H4 (cell line): ENCODE measurements around the gene CRABP2. TPM values are rescaled to one million over a fixed set of nuclear protein-coding genes. Genes with fewer than 3 reads are reported as not detected.

Source experiments
- DNase-seq: peaks from one replicate; pipeline ENCODE4 v3.0.0-alpha.2; 2015; ENCODE audit warnings: low spot score
- total RNA-seq: library from RNA; depleted of rRNA; stranded (reverse); fragments of >200 nt; shearing (Covaris generic); gene quantifications from 2 replicates; pipeline ENCODE4 v1.2.3, GENCODE V29; 2014

The CRABP2 gene
- total RNA-seq, 1 experiment from 2014 or later, result 0.95 TPM

GRCh38 chr1:156691191-156691590 is 14.2 kb downstream of the CRABP2 start:
- DNase-seq, result no peak

GRCh38 chr1:156690675-156691036 is 14.7 kb downstream of the CRABP2 start:
- DNase-seq, result no peak

DNA sequence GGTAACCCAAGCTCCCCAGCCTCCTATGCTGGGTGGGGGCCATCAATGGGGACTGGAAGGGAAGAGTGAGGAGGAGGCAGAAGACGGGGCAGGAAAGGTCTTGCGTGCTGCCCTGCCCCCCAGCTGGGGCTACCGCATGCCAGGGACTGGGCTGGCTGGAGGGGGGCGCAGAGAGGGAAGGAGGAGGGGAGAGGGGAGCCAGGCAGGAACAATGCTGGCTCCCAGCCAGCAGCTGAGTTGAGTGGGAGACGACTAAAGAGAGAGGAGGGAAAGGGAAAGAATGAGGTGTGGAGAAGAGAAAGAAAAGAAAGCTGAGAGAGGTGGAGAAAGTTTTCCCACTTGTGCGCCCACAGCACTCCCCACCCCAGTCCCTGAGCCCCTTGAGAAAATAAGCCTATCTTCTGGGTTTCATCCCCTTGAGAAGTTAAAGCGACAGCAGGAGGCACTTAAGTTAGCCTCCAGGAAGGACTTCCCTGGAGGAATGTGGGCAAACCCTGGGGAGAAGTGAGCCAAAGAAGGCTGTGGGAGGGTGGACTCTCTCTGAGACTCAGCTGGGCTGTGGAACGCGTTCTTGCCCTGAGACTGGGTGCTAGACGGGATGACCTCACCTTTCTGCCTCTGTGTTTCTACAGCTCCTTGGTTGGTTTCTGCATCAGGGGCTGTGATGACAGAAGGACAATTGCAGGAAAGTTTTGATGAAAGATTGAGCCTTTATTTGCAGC is 15.3 kb downstream of the CRABP2 start:
- no peak for DNase-seq

DNA sequence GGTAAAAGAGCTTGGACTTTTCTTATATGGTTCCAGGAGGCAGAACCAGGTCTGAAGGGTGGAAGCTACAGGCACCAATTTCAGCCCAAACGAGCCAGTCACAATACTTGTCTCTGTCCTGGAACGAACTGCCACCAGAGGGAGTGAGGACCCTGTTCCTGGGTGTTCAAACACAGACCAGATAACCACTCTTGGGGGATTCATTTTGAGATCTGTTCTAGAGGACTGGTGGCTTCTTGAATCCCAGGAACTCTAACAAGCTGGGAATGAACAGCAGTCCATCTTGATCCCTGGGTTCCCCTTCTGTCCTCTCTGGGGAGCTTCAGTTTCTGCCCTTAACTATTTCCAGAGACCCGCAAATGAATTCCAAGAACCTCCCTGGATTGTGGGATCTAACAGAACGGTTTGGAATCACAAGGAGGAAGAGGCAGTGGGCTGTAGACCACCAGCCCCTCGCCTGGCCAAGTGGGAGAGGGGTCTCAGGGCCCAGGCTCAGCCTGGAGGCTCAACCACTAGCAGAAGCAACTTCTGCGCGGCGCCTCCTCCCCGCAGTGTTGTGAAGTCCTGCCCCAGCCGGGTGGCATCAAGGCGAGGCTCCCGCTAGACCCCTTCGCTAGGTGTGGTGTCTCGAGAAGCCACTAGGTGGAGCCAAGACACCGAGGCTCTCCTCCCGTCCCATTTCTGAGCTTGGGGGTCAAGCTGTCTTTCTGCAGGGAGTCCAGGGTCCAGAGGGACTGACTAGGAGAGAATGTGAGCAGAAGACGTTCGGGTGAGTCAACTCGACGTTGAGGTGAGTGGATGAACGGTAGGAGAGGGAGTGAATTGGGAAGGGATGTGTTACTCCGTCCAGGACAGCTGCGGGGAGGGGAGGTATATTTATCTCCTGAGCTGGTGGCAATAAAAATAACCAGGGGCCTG is 16.1 kb downstream of the CRABP2 start:
- DNase-seq, result peak; percentile 81

DNA sequence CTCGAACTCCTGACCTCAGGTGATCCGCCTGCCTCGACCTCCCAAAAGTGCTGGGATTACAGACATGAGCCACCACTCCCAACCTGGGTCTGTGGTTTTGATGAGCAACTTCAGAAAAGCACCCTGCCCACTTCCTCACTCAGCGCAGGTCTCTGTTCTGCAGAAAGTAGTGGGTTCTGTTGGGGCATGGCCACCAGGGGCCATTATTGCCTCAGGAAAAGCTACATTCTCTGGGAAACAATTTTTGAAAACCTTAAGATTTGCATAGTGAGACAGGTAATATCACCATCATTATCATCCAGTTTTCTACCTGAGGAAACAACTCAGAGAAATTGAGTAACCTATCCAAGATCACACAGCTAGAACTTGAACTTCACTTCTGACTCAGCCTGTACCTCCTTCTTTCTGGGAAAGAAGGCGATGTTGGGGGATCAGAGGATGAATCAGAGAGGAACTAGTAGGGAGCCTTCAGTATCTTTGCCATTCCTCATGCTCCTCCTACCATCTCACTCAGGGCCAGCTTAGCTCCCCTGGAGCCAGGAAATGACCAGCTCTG is 21.1 kb downstream of the CRABP2 start:
- DNase-seq, result no peak

- DNase-seq, result no peak
Observed at GRCh38 chr1:156682166-156682890, 23.1 kb downstream of the CRABP2 start.

DNA sequence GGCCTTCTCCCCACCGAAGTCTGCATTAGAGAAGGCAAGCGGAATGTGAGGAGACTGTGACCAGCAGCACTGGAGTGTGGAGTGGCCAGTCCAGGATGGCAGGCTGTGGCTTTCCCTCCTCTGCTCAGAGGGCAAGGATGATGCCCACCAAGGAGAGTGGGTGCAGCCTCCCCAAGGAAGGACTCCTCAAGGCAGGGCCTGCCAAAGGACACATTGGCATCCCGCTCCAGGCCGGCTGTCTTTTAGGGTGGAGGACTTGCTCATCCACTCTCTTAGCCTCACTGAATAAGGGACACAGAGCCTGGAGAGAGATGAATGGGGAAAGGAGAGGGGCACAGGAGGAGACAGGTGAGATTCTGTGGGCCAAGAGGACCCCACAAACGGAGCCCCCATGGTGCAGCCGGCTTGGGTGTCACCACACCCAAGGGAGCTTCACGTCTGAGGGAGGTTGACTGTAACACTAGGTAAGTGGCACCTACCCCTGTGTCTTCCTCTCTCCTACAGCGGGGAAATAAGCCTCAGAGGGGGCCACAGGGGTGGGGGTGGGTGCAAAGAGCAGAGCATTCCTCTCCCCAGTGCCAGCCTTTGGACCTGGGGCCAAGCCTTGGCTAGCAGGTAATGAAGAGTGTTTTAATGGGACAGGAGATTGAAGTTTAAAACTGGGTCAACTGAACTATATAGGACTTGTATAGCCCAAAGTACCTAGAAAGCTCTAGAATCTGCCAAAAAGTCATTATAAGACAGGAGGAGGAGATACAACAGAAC is 24.0 kb downstream of the CRABP2 start:
- no peak for DNase-seq

- no peak for DNase-seq
Observed at GRCh38 chr1:156680056-156680455, 25.3 kb downstream of the CRABP2 start.

DNA sequence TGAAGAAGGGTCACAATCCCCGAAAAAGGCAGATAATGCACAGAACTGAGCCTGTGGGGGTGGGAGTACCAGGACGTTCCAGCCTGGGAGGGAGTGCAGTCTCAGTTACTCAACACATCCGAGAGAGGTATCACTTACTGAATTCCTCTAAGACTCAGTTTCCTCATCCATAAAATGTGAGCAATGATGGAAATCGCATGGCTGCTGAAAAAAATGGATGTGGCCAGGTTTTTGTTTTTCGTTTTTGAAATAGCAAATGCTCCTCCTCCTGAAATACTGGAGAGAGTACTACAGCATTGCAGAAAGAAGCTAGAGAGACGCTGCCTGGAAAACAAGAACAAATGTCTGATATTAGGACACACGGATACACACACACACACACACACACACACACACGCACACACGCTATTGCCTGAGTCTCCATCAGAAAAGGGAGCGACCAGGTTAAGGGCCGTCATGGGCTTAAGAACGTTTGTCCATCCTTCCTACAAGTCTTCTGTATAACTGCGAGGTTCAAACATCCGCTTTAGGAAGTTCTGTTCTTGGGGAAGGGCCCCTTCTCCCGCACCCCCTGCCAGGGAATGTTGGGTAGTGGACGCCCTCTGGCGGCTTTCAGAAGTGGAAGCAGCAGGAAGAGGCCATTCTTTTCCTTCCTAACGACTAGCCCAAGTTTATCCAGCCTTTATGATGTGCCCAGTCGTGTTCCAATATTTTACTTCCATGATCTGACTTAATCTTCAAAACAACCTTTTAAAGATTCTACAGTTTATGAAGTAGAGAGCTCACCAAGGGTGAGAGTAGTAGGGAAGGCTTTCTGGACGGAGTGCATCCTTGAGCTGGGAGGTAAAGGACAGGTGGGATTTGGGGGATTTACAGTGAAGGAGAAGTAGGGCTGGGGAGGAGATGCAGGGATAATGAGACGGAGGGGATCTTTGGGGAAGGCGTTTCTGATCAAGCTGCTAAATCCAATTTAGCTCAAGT is 27.5 kb downstream of the CRABP2 start:
- DNase-seq, result peak; percentile 62

DNA sequence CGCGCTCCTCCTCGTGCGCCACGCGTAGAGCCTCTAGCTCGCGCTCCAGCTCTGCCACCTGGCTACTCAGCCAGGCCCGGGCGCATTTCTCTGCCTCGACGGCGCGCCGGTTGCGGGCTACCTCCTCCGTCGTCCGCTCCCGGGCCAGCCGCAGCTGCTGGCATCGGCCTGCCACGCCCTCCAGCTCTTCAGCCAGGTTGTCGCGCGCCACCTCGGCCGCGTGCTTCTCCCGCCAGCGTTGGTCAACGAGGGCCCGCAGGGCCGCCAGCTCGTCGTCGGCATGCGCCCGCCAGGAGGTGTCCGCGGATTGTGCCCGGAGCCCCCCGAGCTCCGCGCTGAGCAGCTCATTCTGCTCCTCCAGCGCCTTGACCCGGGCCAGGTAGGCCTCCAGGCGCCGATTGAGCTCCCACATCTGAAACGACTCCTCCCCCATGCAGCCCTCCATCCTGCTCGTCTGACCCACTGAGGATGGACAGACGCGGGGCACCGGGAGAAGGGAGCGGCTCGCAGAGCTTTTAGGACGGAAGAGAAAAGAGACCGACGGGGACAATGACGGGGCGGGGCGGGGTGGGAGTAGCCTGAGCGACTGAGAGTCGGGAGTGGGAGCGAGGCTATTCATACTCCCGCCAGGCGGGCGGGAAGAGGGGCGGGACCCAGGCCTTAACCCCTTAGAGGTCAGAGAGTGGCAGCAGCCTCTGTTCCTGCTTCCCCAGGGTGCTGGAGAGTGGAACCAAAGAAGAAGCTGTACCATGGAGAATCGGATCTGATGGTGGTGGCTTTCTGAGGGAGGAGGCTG is 28.4 kb downstream of the CRABP2 start, which contains the start of gene NES:
TSS of gene NES (minus strand) at position 588 of the 796 bp plus-strand sequence. CDS start at position 445, 143 bp downstream.
- DNase-seq, result no peak

DNA sequence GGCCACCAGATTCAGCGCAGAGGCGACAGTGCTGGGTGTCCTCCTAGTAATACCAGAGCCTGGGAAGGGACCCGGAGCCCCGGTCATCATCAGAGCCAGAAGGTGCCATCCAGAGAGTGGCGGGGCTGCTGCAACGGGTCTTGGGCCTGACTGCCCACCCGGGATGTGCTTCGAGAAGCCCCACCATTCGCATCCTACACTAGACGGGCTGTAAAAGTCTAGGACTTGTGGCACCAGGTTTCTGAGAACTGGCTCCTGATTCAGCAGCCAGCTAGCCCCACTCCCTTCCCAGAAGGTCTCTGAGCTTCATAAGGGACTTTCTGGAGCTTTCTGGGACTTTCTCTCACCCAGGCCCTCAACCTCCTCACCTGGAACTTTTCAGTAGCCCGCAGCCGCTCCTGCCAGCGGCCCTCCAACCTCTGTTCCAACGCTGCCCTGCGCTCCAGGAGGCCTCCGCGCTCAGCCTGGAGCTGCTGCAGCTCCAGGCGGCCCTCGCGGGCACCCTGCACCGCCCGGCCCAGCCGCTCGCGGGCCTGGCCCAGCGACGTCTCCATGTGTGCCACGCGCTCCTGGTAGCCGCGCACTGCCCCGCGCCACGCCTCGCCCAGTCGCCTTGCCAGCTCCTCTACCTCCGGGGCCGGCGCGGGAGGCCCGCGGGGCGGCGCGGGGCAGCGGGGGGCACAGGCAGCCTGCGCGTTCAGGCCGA is 29.1 kb downstream of the CRABP2 start:
- no peak for DNase-seq

DNA sequence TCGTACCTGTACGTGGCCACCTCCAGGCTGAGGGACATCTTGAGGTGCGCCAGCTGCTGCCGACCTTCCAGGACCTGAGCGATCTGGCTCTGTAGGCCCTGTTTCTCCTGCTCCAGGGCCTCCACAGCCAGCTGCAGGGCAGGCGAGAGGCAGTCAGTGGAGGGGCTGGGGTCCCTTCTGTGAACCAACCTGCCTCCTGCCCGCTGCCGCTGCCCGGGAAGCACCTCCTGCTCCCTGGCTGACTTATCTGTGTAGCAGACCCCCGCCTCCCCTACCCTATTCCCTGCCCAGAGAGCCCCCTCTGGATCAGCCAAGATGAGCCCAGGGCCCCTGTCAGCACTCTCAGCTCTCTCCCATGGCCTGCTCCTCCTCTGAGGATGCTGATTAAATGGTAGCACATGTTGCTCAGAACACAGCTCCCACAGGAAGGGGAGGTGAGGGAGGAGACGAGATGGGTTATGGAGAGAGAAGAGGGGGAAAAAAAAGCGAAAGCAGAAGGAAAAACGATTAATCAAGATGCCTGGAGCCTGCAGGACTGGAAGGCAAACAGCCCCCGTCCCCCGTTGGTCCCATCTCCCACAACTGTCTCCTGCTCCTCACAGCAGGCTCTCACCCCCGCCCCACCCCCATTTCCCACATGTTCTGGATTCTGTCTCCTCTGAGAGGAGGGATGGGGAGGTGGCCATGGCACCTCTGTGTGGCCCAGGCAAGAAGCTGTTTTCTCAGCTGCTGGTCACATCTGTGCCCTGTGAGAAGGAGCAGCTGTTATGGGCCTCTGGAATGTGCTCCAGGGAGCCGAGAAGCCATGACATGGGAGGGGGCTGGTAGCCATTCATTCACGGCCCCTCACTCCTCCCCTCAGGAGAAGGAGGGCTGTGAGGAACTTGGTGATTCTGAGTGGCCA is 29.9 kb downstream of the CRABP2 start:
- DNase-seq, result no peak

DNA sequence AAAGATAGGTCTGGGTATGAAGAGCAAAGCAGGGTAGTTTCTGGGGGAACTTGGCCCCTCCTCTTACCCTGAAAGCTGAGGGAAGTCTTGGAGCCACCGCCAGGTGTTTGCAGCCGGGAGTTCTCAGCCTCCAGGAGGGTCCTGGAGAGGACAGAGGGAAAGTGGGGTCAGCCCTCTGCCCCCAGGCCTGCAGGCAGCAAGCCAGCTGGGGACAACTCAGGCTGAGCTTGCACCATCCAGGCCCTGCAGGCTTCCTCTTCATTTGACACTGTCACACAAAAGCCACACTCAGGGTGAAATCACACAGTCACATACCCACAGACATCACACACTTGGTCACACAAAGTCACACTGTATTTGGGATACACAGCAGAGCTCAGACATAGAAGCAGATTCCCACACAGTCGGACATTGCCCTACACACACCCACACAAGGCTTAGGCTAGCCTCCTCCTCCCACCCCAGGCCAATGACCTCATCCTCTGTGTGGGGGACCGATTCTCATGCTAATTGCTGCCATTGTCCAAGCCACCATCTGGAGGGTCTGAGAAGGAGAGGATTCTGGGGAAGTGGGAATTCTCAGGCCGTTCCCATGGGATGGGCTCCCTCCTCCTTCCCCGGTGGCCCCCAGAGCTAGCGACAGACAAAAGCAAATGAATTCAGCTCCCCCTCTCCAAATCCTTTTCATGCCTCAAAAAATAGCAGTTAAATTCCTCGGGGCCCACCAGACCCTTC is 31.8 kb downstream of the CRABP2 start:
- DNase-seq, result no peak

GRCh38 chr1:156671804-156672203 is 33.6 kb downstream of the CRABP2 start:
- DNase-seq, result no peak

DNA sequence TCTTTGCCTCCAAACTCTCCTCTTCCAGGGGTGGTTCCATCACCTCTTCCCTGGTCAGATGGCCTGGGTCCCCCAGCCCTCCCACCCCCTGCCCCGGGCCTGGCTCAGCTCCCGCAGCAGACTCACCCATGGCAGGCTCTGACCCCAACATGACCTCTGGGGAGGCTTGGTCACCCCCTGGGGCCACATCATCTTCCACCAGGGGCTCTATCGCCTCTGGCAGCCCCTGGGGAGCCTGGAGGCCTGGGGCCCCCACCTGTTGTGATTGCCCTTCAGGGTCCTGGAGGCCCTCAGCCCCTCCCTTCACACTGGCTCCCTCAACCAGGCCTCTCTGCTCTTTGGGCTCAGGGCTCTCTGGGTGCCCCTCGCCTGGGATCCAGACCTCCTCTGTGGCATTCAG is 34.6 kb downstream of the CRABP2 start:
- no peak for DNase-seq

GRCh38 chr1:156670359-156670758 is 35.0 kb downstream of the CRABP2 start:
- DNase-seq, result no peak

DNA sequence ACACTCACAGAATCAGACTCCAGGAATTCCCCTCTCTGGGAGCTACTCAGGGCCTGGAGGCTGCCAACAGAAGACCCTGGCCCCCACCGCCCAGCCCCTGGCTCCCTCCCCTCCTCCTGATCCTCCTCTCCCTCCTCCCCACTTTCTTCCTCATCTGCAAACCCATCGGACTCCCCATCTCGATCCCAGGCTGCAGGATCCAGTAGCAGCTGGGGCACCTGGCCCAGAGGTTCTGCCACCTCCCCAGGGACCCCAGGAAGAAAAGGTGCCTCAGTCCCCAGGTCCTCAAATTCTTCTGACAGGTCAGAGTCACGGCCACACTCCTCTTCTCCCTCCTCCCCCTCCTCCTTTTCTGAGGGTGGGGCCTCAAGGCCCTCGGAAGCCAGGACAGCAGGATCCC is 35.6 kb downstream of the CRABP2 start:
- no peak for DNase-seq
